ENCODE results near the gene TM4SF20. TPM values are rescaled to one million over a fixed set of nuclear protein-coding genes. Genes with fewer than 3 reads are reported as not detected.

Gene TM4SF20
- total and polyA plus RNA-seq, 2 donors (not counting 1 experiment from before 2014, with no cell fraction given) = 1.3 TPM; not detected in 1

DNA sequence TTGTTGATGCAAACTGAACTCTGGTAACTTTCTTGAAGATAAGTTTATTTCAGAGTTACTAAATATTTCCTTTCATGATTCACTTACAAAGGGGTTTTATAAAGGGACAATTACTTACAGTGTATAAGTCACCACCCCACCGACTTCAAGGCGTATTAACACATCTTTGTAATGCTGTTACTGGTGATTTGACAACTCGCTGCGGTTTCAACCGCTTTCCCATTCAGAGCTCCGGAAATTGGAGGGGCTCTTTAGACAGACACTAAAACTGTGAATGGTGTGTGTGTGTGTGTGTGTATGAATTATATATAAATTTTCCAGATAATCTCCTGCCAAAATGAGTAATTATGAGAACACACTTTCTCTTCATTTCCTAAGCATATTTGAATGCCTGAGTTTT, 4.9 kb downstream of the TM4SF20 start:
- H3K27ac ChIP-seq (ENCODE audit: insufficient read depth, low read length) = no peak overlapping the region
- H3K9me3 ChIP-seq (ENCODE audit: control insufficient read depth, insufficient read depth, low read depth, low read length) = no peaks in the 10 kb centered on the region
- no peak overlapping the region for H3K4me2 ChIP-seq (ENCODE audit: extremely low read depth, insufficient read depth, low read length)
- no peak overlapping the region for H3K4me3 ChIP-seq (replicated peaks in 1 of 4; ENCODE audit: control extremely low read depth in 1 of 4, insufficient read depth in 1 of 4, low read depth in 3 of 4, low read length in 4 of 4)
- no peaks in the 10 kb centered on the region for H3K36me3 ChIP-seq (ENCODE audit: control insufficient read depth, insufficient read depth, low read length)
- no peak for TF ChIP-seq EZH2 (IDR thresholded peaks at IDR 0.05; ENCODE audit: low read length, missing control alignments)
- TF ChIP-seq CTCF (conservative IDR thresholded peaks at IDR 0.05 in 1 of 2, IDR thresholded peaks at IDR 0.05 in 1 of 2; ENCODE audit: low read depth in 1 of 2, low read length in 2 of 2) = no peak
- DNase-seq (ENCODE audit: low read depth in 2 of 2) = peak; percentile 32 to 95
- H2AFZ ChIP-seq (ENCODE audit: low read length) = no peak overlapping the region
- no peaks in the 10 kb centered on the region for H4K20me1 ChIP-seq (ENCODE audit: control insufficient read depth, extremely low read depth, insufficient read depth, low read length)
- H3K79me2 ChIP-seq (ENCODE audit: control insufficient read depth, insufficient read depth, low read length) = no peaks in the 10 kb centered on the region
- no peak overlapping the region for H3K9ac ChIP-seq (ENCODE audit: insufficient read depth, low read length)
- no peaks in the 10 kb centered on the region for H3K27me3 ChIP-seq (ENCODE audit: control insufficient read depth, insufficient read depth, low read length)
- peaks cover 11% of the 10 kb centered on the region for H3K4me1 ChIP-seq (ENCODE audit: control insufficient read depth, extremely low read depth, insufficient read depth, low read length)

GRCh38 chr2:227373389-227373788, 5.7 kb downstream of the TM4SF20 start:
- no peak for DNase-seq (ENCODE audit: low read depth in 2 of 2)
- no peak overlapping the region for H3K9ac ChIP-seq (ENCODE audit: insufficient read depth, low read length)
- H4K20me1 ChIP-seq (ENCODE audit: control insufficient read depth, extremely low read depth, insufficient read depth, low read length) = no peaks in the 10 kb centered on the region
- H2AFZ ChIP-seq (ENCODE audit: low read length) = no peak overlapping the region
- peaks cover 11% of the 10 kb centered on the region for H3K4me1 ChIP-seq (ENCODE audit: control insufficient read depth, extremely low read depth, insufficient read depth, low read length)
- H3K4me2 ChIP-seq (ENCODE audit: extremely low read depth, insufficient read depth, low read length) = no peak overlapping the region
- no peaks in the 10 kb centered on the region for H3K9me3 ChIP-seq (ENCODE audit: control insufficient read depth, insufficient read depth, low read depth, low read length)
- TF ChIP-seq CTCF (conservative IDR thresholded peaks at IDR 0.05 in 1 of 2, IDR thresholded peaks at IDR 0.05 in 1 of 2; ENCODE audit: low read depth in 1 of 2, low read length in 2 of 2) (no peak), EZH2 (IDR thresholded peaks at IDR 0.05; ENCODE audit: low read length, missing control alignments) (no peak)
- H3K79me2 ChIP-seq (ENCODE audit: control insufficient read depth, insufficient read depth, low read length) = no peaks in the 10 kb centered on the region
- H3K4me3 ChIP-seq (replicated peaks in 1 of 4; ENCODE audit: control extremely low read depth in 1 of 4, insufficient read depth in 1 of 4, low read depth in 3 of 4, low read length in 4 of 4) = no peak overlapping the region
- no peaks in the 10 kb centered on the region for H3K27me3 ChIP-seq (ENCODE audit: control insufficient read depth, insufficient read depth, low read length)
- no peaks in the 10 kb centered on the region for H3K36me3 ChIP-seq (ENCODE audit: control insufficient read depth, insufficient read depth, low read length)
- no peak overlapping the region for H3K27ac ChIP-seq (ENCODE audit: insufficient read depth, low read length)

DNA sequence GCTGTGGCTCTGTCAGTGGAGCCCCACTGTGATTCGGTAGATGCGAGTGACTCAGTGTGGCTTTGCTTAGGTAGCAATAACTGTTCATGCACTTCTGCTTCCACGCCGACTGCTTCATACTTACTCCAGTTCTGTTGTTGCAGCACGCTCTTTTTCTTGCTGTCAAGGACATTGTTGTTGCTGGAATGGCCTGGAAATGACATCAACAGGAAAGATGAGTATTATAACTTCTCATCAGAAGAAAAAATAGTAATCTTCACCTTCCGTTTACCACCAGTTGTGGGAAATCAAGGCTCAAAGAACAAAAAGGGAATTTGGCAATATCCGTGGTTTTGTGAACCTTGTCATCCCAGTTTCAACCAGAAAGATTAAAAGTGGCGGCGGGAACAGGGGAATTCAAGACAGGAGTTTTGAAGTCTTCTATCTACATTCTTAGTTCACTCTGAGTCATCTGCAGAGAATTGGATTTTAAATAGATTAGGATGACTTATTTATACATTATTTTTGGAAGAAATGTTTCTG, 8.3 kb downstream of the TM4SF20 start:
- Histone ChIP-seq H3K4me1 (ENCODE audit: control insufficient read depth, extremely low read depth, insufficient read depth, low read length) (peaks cover 14% of the 10 kb centered on the region), H2AFZ (ENCODE audit: low read length) (no peak overlapping the region), H3K4me2 (ENCODE audit: extremely low read depth, insufficient read depth, low read length) (no peak overlapping the region), H3K9me3 (ENCODE audit: control insufficient read depth, insufficient read depth, low read depth, low read length) (no peaks in the 10 kb centered on the region), H3K79me2 (ENCODE audit: control insufficient read depth, insufficient read depth, low read length) (no peaks in the 10 kb centered on the region), H4K20me1 (ENCODE audit: control insufficient read depth, extremely low read depth, insufficient read depth, low read length) (no peaks in the 10 kb centered on the region), H3K27ac (ENCODE audit: insufficient read depth, low read length) (peak overlapping the region; percentile 61), H3K36me3 (ENCODE audit: control insufficient read depth, insufficient read depth, low read length) (no peaks in the 10 kb centered on the region), H3K4me3 (replicated peaks in 1 of 4; ENCODE audit: control extremely low read depth in 1 of 4, insufficient read depth in 1 of 4, low read depth in 3 of 4, low read length in 4 of 4) (no peak overlapping the region), H3K9ac (ENCODE audit: insufficient read depth, low read length) (no peak overlapping the region), H3K27me3 (ENCODE audit: control insufficient read depth, insufficient read depth, low read length) (no peaks in the 10 kb centered on the region)
- TF ChIP-seq EZH2 (IDR thresholded peaks at IDR 0.05; ENCODE audit: low read length, missing control alignments) = no peak
- no peak for TF ChIP-seq CTCF (conservative IDR thresholded peaks at IDR 0.05 in 1 of 2, IDR thresholded peaks at IDR 0.05 in 1 of 2; ENCODE audit: low read depth in 1 of 2, low read length in 2 of 2)
- peak; percentile 52 to 94 for DNase-seq (ENCODE audit: low read depth in 2 of 2)
